GM10266 (cell line): Measurements from ENCODE around the gene ATAD2B.
A peak's percentile ranks its signal among the peaks of the same experiment; 100 is the strongest.

Experiments
- DNase-seq: peaks from one replicate; pipeline ENCODE4 v3.0.0; 2012; ENCODE audit errors: extremely low spot score
- TF ChIP-seq, protein P1 (sequence below): IDR thresholded peaks from 2 replicates; pipeline ENCODE4 v1.5.1; 2012; ENCODE audit warnings: mild to moderate bottlenecking, low read depth; ENCODE audit not compliant: control insufficient read depth, insufficient read depth; ENCODE audit errors: missing control alignments

The ATAD2B gene

GRCh38 chr2:23871206-23871605 lies 55.7 kb downstream of the ATAD2B start:
- DNase-seq: no peak
- TF ChIP-seq, protein P1, sequence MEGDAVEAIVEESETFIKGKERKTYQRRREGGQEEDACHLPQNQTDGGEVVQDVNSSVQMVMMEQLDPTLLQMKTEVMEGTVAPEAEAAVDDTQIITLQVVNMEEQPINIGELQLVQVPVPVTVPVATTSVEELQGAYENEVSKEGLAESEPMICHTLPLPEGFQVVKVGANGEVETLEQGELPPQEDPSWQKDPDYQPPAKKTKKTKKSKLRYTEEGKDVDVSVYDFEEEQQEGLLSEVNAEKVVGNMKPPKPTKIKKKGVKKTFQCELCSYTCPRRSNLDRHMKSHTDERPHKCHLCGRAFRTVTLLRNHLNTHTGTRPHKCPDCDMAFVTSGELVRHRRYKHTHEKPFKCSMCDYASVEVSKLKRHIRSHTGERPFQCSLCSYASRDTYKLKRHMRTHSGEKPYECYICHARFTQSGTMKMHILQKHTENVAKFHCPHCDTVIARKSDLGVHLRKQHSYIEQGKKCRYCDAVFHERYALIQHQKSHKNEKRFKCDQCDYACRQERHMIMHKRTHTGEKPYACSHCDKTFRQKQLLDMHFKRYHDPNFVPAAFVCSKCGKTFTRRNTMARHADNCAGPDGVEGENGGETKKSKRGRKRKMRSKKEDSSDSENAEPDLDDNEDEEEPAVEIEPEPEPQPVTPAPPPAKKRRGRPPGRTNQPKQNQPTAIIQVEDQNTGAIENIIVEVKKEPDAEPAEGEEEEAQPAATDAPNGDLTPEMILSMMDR: no peak

- TF ChIP-seq, protein P1: no peak
- no peak for DNase-seq
Measured at GRCh38 chr2:23867449-23867848, 59.5 kb downstream of the ATAD2B start.

GRCh38 chr2:23862716-23863426 lies 64.1 kb downstream of the ATAD2B start:
- no peak for DNase-seq
- TF ChIP-seq, protein P1: no peak

DNA sequence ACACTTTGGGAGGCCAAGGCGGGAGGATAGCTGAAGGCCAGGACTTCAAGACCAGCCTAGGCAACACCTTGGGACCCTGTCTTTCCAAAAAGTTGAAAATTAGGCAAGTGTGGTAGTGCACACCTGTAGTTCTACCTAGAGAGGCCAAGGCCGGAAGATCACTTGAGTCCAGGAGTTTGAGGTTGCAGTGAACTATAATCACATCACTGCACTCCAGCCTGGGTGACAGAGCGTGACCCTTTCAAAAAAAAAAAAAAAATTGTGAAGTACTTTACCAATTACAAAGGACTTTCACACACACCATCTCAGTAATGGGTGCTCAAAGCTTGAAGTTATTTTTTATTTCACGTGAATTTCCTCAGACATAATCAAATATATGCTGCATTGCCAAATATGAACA lies 65.0 kb downstream of the ATAD2B start:
- no peak for DNase-seq
- TF ChIP-seq, protein P1: no peak

- no peak for DNase-seq
Measured at GRCh38 chr2:23859983-23860382, 66.9 kb downstream of the ATAD2B start.

GRCh38 chr2:23859234-23859633 lies 67.7 kb downstream of the ATAD2B start:
- TF ChIP-seq, protein P1: no peak
- DNase-seq: no peak

More at GRCh38 chr2:23859983-23860382, 66.9 kb downstream of the ATAD2B start:
- TF ChIP-seq, protein P1: no peak

DNA sequence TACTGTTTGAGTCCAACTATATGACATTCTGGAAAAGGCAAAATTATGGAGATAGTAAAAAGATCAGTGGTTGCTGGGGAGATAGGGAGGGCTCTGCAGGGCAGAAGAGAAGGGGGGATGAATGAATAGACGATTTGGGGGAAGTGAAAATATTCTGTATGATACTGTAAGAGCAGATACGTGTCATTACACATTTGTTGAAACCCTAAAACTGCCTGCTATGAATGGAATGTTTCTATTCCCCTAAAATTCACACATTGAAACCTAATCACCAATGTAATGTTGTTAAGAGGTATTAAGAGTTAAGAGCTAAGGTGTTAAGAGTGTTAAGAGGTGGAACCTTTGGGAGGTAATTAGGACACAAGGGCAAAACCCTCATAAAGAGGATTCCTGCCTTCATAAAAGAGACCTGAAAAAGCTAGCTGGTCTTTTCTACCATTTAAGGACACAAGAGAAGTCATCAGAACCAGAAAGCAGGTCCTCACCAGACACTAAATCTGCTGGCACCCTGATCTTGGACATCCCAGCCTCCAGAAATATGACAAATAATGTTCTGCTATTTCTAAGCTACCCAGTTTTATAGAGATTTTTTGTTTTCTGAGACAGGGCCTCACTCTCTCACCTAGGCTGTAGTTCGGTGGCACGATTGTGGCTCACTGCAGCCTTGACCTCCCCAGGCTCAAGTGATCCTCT lies 76.2 kb downstream of the ATAD2B start:
- peak; percentile 23 for DNase-seq
- TF ChIP-seq, protein P1: no peak
